AG10803 (cell line): Measurements from ENCODE around the gene IDUA.

Experiments used
- DNase-seq: peaks from one replicate; pipeline ENCODE4 v3.0.0; 2010; ENCODE audit warnings: low read depth
- H3K4me3 ChIP-seq: 2 replicates; pipeline ENCODE4 v1.5.1; 2011; ENCODE audit warnings: mild to moderate bottlenecking, low read length, control low read depth
- TF ChIP-seq, protein P1 (sequence below): conservative IDR thresholded peaks from 2 replicates; pipeline ENCODE4 v1.5.1; 2011; ENCODE audit warnings: mild to moderate bottlenecking, low read length, control low read depth, inconsistent platforms

IDUA gene

GRCh38 chr4:960636-961350 lies 26.1 kb upstream of the IDUA start:
- no peak overlapping the region for H3K4me3 ChIP-seq
- TF ChIP-seq, protein P1, sequence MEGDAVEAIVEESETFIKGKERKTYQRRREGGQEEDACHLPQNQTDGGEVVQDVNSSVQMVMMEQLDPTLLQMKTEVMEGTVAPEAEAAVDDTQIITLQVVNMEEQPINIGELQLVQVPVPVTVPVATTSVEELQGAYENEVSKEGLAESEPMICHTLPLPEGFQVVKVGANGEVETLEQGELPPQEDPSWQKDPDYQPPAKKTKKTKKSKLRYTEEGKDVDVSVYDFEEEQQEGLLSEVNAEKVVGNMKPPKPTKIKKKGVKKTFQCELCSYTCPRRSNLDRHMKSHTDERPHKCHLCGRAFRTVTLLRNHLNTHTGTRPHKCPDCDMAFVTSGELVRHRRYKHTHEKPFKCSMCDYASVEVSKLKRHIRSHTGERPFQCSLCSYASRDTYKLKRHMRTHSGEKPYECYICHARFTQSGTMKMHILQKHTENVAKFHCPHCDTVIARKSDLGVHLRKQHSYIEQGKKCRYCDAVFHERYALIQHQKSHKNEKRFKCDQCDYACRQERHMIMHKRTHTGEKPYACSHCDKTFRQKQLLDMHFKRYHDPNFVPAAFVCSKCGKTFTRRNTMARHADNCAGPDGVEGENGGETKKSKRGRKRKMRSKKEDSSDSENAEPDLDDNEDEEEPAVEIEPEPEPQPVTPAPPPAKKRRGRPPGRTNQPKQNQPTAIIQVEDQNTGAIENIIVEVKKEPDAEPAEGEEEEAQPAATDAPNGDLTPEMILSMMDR, result no peak
- DNase-seq, result no peak

DNA sequence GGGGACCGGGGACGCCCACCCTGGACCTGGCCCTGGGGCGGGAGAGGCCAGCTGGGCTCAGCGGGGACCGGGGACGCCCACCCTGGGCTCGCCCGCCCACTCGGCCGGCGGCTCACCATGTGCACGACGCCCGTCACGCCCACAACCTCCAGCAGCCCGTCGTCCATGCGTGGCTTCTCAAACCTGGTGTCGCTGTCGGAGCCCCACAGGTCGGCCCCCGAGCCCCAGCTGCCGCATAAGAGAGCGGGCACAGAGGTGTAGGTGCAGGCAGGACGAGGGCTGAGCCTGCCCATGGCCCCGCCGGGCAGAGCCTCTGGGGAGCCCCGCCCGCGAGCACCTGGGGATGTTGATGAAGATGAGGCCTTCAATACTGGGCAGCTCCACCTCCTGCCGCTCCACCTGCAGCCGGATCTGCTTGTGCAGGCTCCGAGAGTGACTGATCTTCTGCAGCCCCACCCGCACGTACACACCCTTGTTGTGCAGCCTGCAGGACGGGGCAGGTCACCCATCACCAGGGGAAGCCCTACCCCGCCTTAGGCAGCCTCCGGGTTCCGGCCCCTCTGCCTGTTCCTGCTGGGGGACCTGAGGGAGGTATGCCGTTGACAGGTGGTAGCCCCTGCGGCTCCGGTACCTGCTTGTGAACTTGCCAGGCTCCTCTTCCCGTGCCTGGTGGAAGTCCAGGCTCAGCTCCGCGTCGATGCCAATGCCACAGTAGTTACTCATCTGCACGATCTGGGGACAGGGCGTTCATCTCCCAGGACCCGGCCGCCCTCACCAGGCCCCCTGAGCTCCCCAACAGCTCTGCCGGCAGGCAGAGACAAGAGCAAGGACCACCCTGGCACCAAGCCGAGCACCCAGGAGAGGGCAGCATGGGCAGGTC lies 25.3 kb upstream of the IDUA start:
- DNase-seq, result no peak
- no peak overlapping the region for H3K4me3 ChIP-seq
- TF ChIP-seq, protein P1, result no peak

DNA sequence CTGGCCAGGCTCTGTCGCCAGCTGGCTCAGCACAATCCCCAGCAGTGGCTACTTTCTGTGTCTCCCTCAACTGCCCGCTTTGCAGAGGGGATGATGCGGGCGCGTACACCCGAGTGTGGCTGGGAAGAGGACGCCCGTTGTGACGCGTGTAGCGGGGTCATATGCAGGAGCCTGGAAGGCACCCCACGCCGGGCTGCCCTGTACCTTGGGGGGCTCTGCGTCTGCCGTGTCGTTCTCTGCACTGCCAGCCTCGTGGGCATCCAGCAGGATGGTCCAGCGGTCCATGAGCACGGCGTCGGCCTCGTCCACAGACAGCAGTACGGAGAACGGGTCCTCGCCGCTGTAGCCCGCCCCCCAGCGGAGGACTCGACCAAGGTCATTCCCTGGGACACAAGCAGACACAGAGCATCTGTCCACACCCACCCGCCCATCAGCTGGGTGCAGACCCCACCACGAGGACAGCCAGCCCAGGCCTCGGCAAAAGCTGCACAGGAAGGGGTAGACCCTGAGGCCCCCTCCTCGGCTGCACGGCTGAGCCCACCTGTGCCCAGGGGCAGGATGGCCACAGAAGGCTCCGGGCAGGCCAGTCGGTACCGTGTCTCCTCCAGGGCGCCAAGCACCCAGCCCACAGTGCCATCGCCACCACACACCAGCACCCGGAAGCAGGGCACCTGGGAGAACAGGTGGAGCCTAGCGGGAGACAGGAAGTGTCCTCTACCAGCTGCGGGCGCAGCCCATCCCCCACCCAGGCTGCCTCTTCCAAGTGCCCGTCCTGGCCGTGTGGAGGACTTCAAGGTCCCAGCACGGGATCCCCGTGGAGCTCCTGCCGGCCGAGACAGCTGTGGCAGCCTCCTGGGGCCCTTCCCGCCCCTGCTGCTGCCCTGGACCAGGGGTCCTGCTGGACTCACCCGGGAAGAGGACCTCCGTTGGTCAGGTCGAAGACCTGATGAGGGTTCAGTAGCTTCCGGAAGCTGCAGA lies 24.3 kb upstream of the IDUA start:
- TF ChIP-seq, protein P1, result no peak
- no peak for DNase-seq

GRCh38 chr4:963276-964225 lies 23.3 kb upstream of the IDUA start:
- no peak overlapping the region for H3K4me3 ChIP-seq
- no peak for DNase-seq
- TF ChIP-seq, protein P1, result no peak

More for the DNA sequence above, 24.3 kb upstream of the IDUA start:
- no peak overlapping the region for H3K4me3 ChIP-seq

- no peak for DNase-seq
- TF ChIP-seq, protein P1, result no peak
- no peak overlapping the region for H3K4me3 ChIP-seq
Measured at GRCh38 chr4:964346-965025, 22.4 kb upstream of the IDUA start.
